Kidney (tissue), 14 donors: ENCODE measurements around the gene DSG2. TPM values are rescaled to one million over a fixed set of nuclear protein-coding genes. Genes with fewer than 3 reads are reported as not detected.

ENCODE experiments used
- DNase-seq, 5 donors: peaks; one replicate each; pipeline ENCODE4 v3.0.0-alpha.2; 2013 to 2020
- FAIRE-seq: peaks from 2 replicates; lab custom pipeline; 2012; peaks lifted over from hg19 to GRCh38; lab: Jason Lieb, UNC
- H3K27ac ChIP-seq, 2 donors: one replicate each; pipeline ENCODE4 v1.7.0; 2013; ENCODE audit warnings: low read depth in 2 of 2, low read length in 2 of 2, inconsistent platforms in 1 of 2
- H3K27me3 ChIP-seq: one replicate; pipeline ENCODE4 v1.7.1; 2013; ENCODE audit warnings: low read length, inconsistent platforms; ENCODE audit not compliant: control insufficient read depth, insufficient read depth
- H3K36me3 ChIP-seq, 3 donors: one replicate each; pipeline versions ENCODE4 v1.7.0 to v1.7.1; 2013; ENCODE audit warnings: low read length in 3 of 3, control low read depth in 1 of 3, inconsistent platforms in 1 of 3; ENCODE audit not compliant: insufficient read depth in 3 of 3, control insufficient read depth in 2 of 3
- H3K4me1 ChIP-seq, 3 donors: one replicate each; pipeline versions ENCODE4 v1.7.0 to v1.7.1; 2013; ENCODE audit warnings: low read length in 3 of 3, inconsistent platforms in 1 of 3, low read depth in 1 of 3; ENCODE audit not compliant: control insufficient read depth in 2 of 3, insufficient read depth in 2 of 3
- H3K4me3 ChIP-seq, 3 donors: one replicate each; pipeline versions ENCODE4 v1.7.0 to v1.8.1; 2013; ENCODE audit warnings: low read length in 3 of 3, control low read depth in 1 of 3, inconsistent platforms in 1 of 3
- H3K9ac ChIP-seq, 3 donors: one replicate each; pipeline versions ENCODE4 v1.7.0 to v1.7.1; 2013; ENCODE audit warnings: low read length in 3 of 3, control low read depth in 1 of 3, inconsistent platforms in 1 of 3
- H3K9me3 ChIP-seq, 3 donors: one replicate each; pipeline versions ENCODE4 v1.7.0 to v1.7.1; 2013; ENCODE audit warnings: low read length in 3 of 3, control low read depth in 1 of 3, inconsistent platforms in 1 of 3; ENCODE audit not compliant: control insufficient read depth in 2 of 3, insufficient read depth in 1 of 3
- CTCF ChIP-seq: IDR thresholded peaks from 3 replicates; pipeline ENCODE4 v1.5.1; 2012; ENCODE audit warnings: mild to moderate bottlenecking, moderate library complexity, borderline replicate concordance; ENCODE audit not compliant: insufficient read depth; ENCODE audit errors: extremely low read depth
- intact Hi-C: fragments of 100-400 bp; cut with DNase I; formaldehyde crosslinking; loops from one replicate; pipeline ENCODE4 v1.11.1; 2022
- polyA plus RNA-seq: library from polyadenylated mRNA; stranded (reverse); fragments of 350-450 nt; fragmentation: Illumina TruSeq; extraction: RNeasy Lipid Tissue Mini Kit (QIAGEN cat#74804); gene quantifications from one replicate; pipeline ENCODE4 v1.2.3, GENCODE V29; 2014; ENCODE audit warnings: low read depth, low replicate concordance; ENCODE audit not compliant: insufficient read depth
- total RNA-seq: library from RNA; stranded (reverse); fragmentation: NEBNext Ultra II Directional; extraction: Animal tissue kit (Norgen Biotek cat#: 25700); gene quantifications from one replicate; pipeline ENCODE4 v1.2.1, GENCODE V29; 2021
- donor health status: control.
- donor health status: control.
- donor health status: control.
- donor health status: control.
- donor health status: control.
- donor health status: DM: yes; HTN: yes; CAD: no.
- donor health status: Normal renal cell carcinoma (clear cell type).

DSG2 gene
- total and polyA plus RNA-seq, 2 donors from 2014 or later, result 20.5 to 63.0 TPM

- Histone ChIP-seq H3K27ac (no peak overlapping the region), H3K36me3 (no peaks in the 10 kb centered on the region), H3K9ac (no peak overlapping the region), H3K4me1 (no peaks in the 10 kb centered on the region), H3K4me3 (no peak overlapping the region), H3K9me3 (no peaks in the 10 kb centered on the region), H3K27me3 (no peaks in the 10 kb centered on the region)
- intact Hi-C loops, result no loop called here
- FAIRE-seq, result no peak
- DNase-seq, result no peak
- no peak for TF ChIP-seq CTCF
Observed at GRCh38 chr18:31483396-31483795, 14.6 kb upstream of the DSG2 start.

GRCh38 chr18:31484461-31484860 is 13.5 kb upstream of the DSG2 start:
- H3K9ac ChIP-seq, result no peak overlapping the region
- FAIRE-seq (no peak), DNase-seq (no peak)
- no peaks in the 10 kb centered on the region for H3K36me3 ChIP-seq
- no peaks in the 10 kb centered on the region for H3K4me1 ChIP-seq
- H3K27ac ChIP-seq, result no peak overlapping the region
- no peaks in the 10 kb centered on the region for H3K27me3 ChIP-seq
- intact Hi-C loops, result no loop called here
- no peaks in the 10 kb centered on the region for H3K9me3 ChIP-seq
- no peak overlapping the region for H3K4me3 ChIP-seq
- no peak for TF ChIP-seq CTCF

GRCh38 chr18:31486165-31486564 is 11.8 kb upstream of the DSG2 start:
- Histone ChIP-seq H3K9ac (no peak overlapping the region), H3K27ac (no peak overlapping the region), H3K36me3 (no peaks in the 10 kb centered on the region), H3K4me3 (no peak overlapping the region), H3K27me3 (no peaks in the 10 kb centered on the region), H3K4me1 (no peaks in the 10 kb centered on the region), H3K9me3 (no peaks in the 10 kb centered on the region)
- intact Hi-C loops, result no loop called here
- FAIRE-seq (no peak), DNase-seq (no peak)
- no peak for TF ChIP-seq CTCF

- Histone ChIP-seq H3K27me3 (no peaks in the 10 kb centered on the region), H3K9ac (no peak overlapping the region), H3K27ac (no peak overlapping the region), H3K36me3 (no peaks in the 10 kb centered on the region), H3K4me3 (no peak overlapping the region), H3K9me3 (no peaks in the 10 kb centered on the region), H3K4me1 (no peaks in the 10 kb centered on the region)
- DNase-seq (no peak), FAIRE-seq (no peak)
- no peak for TF ChIP-seq CTCF
- intact Hi-C loops, result no loop called here
Observed at GRCh38 chr18:31487246-31488015, 10.5 kb upstream of the DSG2 start.
